HUES6 (cell line): ENCODE data around the gene SDHD.

Experiments
- H3K27ac ChIP-seq: 2 replicates; pipeline ENCODE4 v1.7.0; 2013; ENCODE audit warnings: low read depth, mild to moderate bottlenecking, low read length, inconsistent platforms
- H3K27me3 ChIP-seq: 2 replicates; pipeline ENCODE4 v1.6.1; 2013; ENCODE audit warnings: low read length; ENCODE audit not compliant: control insufficient read depth, insufficient read depth
- H3K36me3 ChIP-seq: 2 replicates; pipeline ENCODE4 v1.6.1; 2013; ENCODE audit warnings: low read length; ENCODE audit not compliant: control insufficient read depth, insufficient read depth
- H3K4me1 ChIP-seq: 2 replicates; pipeline ENCODE4 v1.6.1; 2013; ENCODE audit warnings: low read length; ENCODE audit not compliant: control insufficient read depth, insufficient read depth
- H3K4me3 ChIP-seq: 2 replicates; pipeline ENCODE4 v1.5.1; 2013; ENCODE audit warnings: low read depth, low read length
- H3K9ac ChIP-seq: one replicate; pipeline ENCODE4 v1.6.1; 2013; ENCODE audit warnings: mild to moderate bottlenecking, low read length
- H3K9me3 ChIP-seq: 2 replicates; pipeline ENCODE4 v1.6.1; 2013; ENCODE audit warnings: low read depth, low read length; ENCODE audit not compliant: control insufficient read depth, insufficient read depth

Gene SDHD

DNA sequence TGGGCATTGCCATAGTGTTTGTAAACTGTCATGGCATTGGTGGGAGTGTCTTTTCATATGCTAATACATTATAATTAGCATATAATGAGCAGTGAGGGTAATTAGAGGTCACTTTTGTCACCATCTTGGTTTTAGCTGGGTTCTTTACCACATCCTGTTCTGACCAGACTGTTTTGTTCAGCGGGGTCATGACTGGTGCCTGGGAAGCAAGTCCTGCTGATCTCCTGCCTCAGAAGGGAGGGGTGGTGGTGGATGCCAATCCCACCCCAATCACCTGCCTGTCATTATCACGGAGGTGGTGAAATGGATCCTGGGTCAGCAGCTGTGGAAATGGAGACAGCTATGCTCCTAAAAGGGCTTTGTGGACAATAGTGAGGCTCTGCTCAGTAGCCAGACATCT lies 46.1 kb downstream of the SDHD start:
- no peaks in the 10 kb centered on the region for H3K27me3 ChIP-seq
- no peak overlapping the region for H3K4me3 ChIP-seq
- H3K9me3 ChIP-seq = no peaks in the 10 kb centered on the region
- no peaks in the 10 kb centered on the region for H3K4me1 ChIP-seq
- H3K9ac ChIP-seq = no peak overlapping the region
- no peak overlapping the region for H3K27ac ChIP-seq
- no peaks in the 10 kb centered on the region for H3K36me3 ChIP-seq

DNA sequence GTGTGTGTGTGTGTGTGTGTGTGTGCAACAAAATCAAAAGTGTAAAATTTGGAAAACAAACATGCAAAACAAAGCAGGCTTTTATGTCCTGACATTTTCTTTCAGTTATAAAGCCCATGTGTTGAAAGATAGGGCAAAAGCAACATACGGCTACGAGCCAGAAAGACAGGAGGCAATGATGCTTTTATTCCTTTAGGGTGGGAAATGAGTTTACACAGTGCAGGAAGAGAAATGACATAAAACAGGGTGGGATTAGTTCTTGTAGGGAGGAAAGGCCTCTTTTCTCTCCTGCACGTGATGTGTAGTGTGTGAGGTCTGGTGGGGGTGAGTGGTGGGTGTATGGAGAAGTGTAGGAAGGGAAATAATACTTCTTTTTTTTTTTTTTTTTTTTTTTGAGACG lies 47.8 kb downstream of the SDHD start:
- H3K36me3 ChIP-seq = no peaks in the 10 kb centered on the region
- no peak overlapping the region for H3K27ac ChIP-seq
- H3K9ac ChIP-seq = no peak overlapping the region
- H3K4me1 ChIP-seq = no peaks in the 10 kb centered on the region
- no peaks in the 10 kb centered on the region for H3K9me3 ChIP-seq
- H3K27me3 ChIP-seq = no peaks in the 10 kb centered on the region
- H3K4me3 ChIP-seq = no peak overlapping the region

DNA sequence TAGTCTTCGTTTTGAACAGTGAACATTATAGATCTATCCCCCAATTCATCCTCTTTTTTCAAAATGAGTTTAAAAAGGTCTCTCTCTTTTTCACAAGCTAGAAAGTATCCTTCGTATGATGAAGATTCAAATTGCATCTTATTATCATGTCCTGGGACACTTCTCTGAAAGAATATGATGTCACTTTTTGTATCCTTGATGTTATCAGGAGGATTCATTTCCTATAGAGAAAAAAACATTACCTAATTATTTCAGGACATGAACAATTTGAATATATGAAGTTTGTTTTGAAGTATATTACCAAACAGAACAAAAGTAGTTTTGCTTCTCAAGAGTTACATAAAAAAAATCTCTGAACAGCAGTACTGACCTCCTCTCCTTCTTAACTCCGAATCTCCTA lies 56.9 kb downstream of the SDHD start:
- no peak overlapping the region for H3K9ac ChIP-seq

More for the DNA sequence above, 56.9 kb downstream of the SDHD start:
- Histone ChIP-seq H3K27ac (no peak overlapping the region), H3K4me1 (no peaks in the 10 kb centered on the region), H3K4me3 (no peak overlapping the region), H3K36me3 (no peaks in the 10 kb centered on the region), H3K27me3 (no peaks in the 10 kb centered on the region), H3K9me3 (no peaks in the 10 kb centered on the region)
